Stimulated activated CD8-positive, alpha-beta memory T cell treated with anti-CD3 and anti-CD28 coated beads, Interleukin-12 subunit alpha, Interleukin-12 subunit beta, amount 100 ng/mL, for 24 hours (primary cell): Measurements from ENCODE around the gene MLC1.

Source experiments
- DNase-seq: peaks from one replicate; pipeline ENCODE4 v3.0.0-alpha.2; 2020; ENCODE audit errors: extremely low read depth

Gene MLC1

DNA sequence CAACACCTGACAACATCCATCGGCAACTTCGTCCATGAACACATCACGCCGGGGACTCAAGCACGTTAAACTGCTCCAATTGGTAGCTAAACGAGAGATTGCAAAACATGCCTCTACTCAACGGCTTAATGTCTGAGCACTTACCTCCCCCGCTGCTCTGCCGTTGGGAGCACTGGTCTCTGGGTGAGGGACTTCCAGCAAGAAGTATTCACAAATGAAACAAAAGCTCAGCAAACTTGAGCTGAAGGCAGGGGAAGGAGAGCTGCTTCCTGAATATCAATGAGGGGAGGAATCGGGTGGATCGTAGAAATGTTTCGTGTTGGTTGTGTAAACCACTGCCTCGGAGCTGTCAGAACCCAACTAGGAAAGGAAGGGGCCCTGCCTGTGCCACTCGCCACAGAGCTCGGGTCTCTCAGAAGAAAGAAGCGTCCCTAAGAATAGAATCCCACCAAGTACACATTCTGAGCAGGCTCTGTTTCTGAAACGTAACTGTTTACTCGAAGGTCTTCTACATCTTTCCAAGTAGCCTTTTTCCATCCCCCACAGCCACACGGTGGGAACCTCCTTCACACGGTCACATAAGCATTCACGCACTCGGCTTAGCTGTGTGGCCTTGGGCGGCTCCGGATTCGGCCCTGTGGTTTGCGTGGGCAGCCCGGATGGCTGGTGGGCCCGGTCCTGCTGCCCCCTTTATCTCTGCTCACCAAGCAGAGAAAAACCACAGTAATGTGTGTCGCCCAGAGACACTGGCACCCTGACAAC lies at the start of gene MLC1:
Gene MLC1 (minus strand): TSS at position 216 of the 762 bp plus-strand sequence. CDS start 524 bp downstream, outside the sequence.
- DNase-seq = no peak

DNA sequence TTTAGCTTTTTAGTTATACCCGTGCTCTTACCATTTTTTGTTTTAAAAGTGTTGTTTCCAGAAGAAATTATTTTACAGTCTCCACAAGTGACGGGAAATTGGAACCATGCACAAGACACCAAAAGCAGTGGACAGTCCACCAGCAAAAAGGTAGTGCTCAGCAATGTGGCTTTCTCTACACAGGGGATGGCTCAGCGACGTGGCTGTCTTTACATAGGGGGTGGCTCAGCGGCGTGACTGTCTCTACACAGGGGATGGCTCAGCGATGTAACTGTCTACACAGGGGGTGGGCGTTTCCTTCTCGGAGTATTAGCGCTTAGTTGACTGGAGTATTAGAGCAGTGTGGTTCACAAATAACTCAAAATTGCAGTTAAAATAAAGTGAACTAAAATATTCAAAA lies 49.3 kb upstream of the MLC1 start:
- DNase-seq = no peak

- no peak for DNase-seq
Observed at GRCh38 chr22:50131894-50132293, 46.7 kb upstream of the MLC1 start.

DNA sequence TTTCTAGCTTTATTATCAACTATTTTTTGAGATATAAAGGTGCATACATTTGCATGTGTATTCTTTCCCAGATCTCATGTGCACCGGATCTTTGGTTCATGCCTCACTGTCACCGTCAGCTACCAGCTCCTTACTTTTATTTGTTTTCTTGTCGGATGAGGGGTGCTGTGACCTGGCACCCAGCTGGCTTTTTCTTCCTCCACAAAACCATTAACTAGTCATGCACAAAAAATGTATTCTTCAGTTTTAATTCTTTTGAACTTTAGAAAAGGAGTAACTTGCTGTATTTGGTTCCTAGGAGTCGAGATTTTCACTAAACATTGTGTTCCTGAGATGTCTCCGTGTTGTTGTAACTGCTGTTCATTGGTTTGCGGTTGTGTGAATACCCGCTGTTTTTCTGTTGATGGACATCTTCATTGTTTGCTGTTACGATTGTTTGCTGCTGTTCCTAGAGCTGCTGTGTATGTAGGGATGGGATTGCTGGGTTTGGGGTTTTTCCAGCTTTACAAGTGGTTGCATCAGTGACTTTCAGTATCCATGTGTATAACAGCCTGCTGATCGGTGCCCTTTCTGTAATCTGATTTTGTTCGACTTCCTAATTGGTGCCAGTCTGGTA lies 44.0 kb upstream of the MLC1 start:
- DNase-seq = no peak

DNA sequence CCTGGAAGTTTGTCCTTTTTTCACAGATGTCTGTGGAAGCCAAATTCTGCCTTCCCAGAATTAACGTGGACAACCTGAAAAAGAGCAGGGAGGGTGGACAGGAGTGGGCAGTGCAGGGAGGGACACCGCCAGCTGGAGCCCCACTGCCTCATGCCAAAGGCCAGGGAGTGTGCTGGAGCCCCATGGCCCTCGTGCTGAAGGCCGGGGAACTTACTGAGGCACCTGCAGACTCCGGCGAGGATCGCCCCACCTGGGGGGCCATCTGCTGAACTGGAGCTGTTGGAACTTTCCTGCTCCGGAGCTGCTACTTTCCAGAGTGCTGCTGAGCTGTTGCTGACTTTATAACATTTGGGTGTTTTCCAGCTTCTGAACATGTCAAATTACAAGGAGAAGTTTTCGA lies 39.8 kb upstream of the MLC1 start:
- DNase-seq = no peak

- no peak for DNase-seq
Observed at GRCh38 chr22:50123119-50123518, 37.9 kb upstream of the MLC1 start.

DNA sequence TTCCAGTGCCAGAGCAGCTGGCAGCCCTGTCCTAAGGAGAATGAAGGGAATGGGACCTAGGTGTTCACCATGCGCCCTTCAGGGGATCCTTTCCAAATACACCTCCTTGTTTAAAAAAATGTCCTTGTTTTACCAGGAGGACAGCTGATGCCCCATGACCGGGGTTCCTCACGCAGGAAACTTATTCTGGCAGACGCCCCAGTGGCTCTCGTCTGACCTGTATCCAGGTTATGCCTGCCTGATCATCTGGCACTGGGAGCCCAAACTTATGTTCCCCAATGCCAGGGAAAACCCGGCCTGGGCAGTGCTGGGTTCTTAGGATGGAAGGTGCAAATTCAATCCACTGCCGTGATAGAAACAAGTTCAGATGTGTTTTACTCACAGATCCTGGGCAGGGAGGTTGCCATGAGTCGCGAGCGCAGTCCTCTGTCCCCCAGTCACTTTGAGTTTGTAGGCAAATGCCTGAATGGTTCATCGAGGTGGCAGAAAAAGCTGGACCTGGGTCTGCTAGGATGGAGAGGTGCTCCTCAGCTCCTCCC lies 36.0 kb upstream of the MLC1 start:
- no peak for DNase-seq

- DNase-seq = no peak
Observed at GRCh38 chr22:50119768-50120251, 34.6 kb upstream of the MLC1 start.

GRCh38 chr22:50119169-50119767 lies 34.0 kb upstream of the MLC1 start:
- DNase-seq = no peak

GRCh38 chr22:50118557-50119168 lies 33.4 kb upstream of the MLC1 start:
- DNase-seq = no peak

- DNase-seq = no peak
Observed at GRCh38 chr22:50118129-50118528, 32.9 kb upstream of the MLC1 start.

DNA sequence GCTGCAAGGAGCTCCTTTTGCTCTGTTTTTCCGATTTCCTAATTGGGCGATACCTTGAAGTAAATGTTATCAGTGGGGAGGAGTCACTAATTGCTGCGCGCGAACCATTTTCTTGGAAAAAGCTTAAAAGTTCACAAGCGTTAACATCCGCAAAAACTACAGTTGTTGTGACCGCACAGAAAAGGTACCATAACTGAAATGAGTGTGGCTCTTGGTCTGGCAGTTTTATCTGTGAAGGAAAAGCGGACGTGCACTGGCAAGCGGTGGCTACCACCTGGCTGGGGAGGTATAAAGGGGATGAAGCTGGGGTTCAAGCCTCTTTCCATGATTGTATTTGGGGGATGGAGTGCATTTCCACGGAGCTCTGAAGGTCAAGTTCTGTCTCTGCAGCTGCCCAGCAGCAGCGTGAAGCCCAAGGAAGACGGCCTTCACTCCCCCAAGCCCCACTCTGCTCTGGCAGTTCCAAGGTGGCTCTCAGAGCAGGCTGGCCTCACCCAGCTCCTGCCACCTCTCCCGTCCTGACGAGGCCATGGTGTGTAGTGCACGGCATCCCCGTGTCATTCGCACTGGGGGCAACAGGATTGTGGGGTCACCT lies 32.0 kb upstream of the MLC1 start:
- DNase-seq = no peak

- no peak for DNase-seq
Observed at GRCh38 chr22:50115693-50116092, 30.5 kb upstream of the MLC1 start.

DNA sequence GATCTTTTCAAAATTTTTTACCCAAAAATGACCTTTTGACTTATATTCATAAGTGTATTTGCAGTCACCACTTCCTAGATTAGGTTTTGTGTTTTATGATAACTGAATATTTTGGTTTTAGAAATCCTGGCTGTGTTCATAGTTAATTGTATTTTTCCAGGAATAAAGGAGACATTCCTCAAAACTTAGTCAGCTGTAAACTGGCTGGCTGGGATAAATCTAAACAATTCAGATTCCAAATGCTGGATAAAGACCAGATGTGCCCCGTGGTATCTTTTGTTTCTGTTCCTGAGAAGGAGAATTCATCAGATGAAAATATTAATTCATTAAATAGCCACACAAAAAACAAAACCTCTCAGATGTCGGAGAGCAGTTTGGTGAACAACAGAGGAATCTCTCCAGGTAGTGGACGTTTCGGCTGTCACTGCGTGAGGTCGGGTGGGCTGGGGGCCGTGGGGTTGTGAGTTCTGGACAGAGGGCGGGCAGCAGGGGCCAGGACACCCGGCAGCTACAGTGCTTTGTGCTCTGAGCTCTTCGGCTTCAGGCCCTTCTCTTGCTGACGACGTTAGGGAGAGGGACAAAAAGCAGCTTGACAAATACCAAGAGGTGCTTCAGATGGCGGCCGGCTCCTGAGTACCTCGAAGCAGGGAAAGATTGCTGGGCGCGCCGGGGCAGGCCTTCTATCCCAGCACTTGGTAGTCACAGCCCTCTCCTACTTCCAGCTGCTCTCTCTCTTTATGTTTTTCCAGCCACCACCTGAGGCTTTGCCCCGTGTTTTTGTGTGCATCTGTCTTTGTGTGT lies 29.2 kb upstream of the MLC1 start:
- DNase-seq = no peak

- no peak for DNase-seq
Observed at GRCh38 chr22:50112151-50113118, 27.2 kb upstream of the MLC1 start.

- no peak for DNase-seq
Observed at GRCh38 chr22:50111056-50111455, 25.8 kb upstream of the MLC1 start.

GRCh38 chr22:50107529-50107928 lies 22.3 kb upstream of the MLC1 start:
- DNase-seq = no peak

DNA sequence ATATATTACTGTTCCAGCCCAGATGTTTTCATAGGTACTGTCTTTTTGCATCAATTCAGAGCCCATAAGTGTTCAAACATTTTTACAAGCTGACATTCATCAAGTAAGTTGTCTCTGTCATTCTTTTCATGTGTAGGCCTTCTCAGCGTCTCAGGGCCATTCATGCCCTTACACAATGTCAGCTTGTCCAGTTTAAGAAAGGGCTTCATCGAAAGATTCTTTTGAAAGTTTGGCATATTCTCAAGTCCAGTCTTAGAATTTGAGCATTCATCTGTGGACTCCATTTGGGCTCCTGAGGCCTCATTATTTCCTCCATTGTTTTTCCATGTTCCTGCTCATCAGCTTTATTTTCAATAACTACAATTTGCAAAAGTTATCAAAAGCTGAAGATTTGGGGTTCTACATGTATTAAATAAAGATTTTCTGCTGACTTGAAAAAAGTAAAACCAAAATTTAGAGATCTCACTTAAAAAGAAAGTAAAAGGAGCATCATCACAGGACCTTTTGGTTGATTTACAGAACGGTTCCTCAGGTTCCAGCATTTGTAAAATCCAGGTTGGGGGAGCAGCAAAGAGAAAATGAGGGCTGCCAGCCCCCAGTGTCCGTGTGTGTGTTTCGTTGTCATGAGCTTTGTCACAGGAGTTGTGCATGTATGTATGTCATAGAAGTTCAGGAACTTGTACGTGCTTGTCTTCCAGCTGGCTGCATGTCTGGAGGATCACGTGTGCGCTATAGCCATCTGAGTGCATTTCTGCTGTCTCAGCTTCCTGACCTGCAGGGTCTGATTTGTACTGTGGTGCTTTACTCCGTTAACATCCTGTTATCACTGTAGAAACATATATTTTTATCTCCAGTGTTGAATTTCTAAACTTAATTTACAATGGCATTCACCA lies 20.2 kb upstream of the MLC1 start:
- DNase-seq = no peak

DNA sequence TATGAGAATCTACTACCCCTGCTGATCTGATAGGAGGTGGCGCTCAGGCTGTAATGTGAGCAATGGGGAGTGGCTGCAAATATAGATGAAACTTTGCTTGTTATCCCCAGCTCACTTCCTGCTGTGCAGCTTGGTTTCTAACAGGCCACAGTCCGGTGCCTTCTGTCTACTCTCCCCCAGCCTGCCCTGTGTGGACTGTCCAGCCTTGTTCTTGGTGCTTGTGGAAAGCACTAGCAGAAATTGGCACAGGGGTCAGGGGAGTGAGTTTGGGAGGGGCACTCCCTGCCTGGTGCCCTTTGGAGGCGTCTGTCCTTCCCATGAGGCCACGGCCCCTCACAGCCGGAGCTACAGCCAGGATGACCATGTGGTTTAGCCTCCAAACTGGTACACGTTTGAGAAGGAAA lies 18.9 kb upstream of the MLC1 start:
- DNase-seq = no peak
